ENCODE results near the gene CENPS. TPM values are rescaled to one million over a fixed set of nuclear protein-coding genes. Genes with fewer than 3 reads are reported as not detected.

The CENPS gene
- total and polyA plus RNA-seq, 2 donors (not counting 1 experiment from before 2014, with no cell fraction given): 10.2 to 11.9 TPM

- H3K36me3 ChIP-seq (ENCODE audit: control insufficient read depth, insufficient read depth, low read length): no peaks in the 10 kb centered on the region
- no peaks in the 10 kb centered on the region for H3K79me2 ChIP-seq (ENCODE audit: control insufficient read depth, insufficient read depth, low read length)
- H3K27ac ChIP-seq (ENCODE audit: insufficient read depth, low read length): no peak overlapping the region
- no peak overlapping the region for H3K4me3 ChIP-seq (replicated peaks in 1 of 4; ENCODE audit: control extremely low read depth in 1 of 4, insufficient read depth in 1 of 4, low read depth in 3 of 4, low read length in 4 of 4)
- H2AFZ ChIP-seq (ENCODE audit: low read length): no peak overlapping the region
- no peak for TF ChIP-seq CTCF (conservative IDR thresholded peaks at IDR 0.05 in 1 of 2, IDR thresholded peaks at IDR 0.05 in 1 of 2; ENCODE audit: low read depth in 1 of 2, low read length in 2 of 2)
- no peak for TF ChIP-seq EZH2 (IDR thresholded peaks at IDR 0.05; ENCODE audit: low read length, missing control alignments)
- no peak overlapping the region for H3K9ac ChIP-seq (ENCODE audit: insufficient read depth, low read length)
- peaks cover 19% of the 10 kb centered on the region for H3K4me1 ChIP-seq (ENCODE audit: control insufficient read depth, extremely low read depth, insufficient read depth, low read length)
- no peak for DNase-seq (ENCODE audit: low read depth in 2 of 2)
- H4K20me1 ChIP-seq (ENCODE audit: control insufficient read depth, extremely low read depth, insufficient read depth, low read length): no peaks in the 10 kb centered on the region
- no peak overlapping the region for H3K4me2 ChIP-seq (ENCODE audit: extremely low read depth, insufficient read depth, low read length)
- H3K9me3 ChIP-seq (ENCODE audit: control insufficient read depth, insufficient read depth, low read depth, low read length): no peaks in the 10 kb centered on the region
- no peaks in the 10 kb centered on the region for H3K27me3 ChIP-seq (ENCODE audit: control insufficient read depth, insufficient read depth, low read length)
These were observed 46.0 kb upstream of the CENPS start for GRCh38 chr1:10384219-10384618.

GRCh38 chr1:10386761-10387676, 43.2 kb upstream of the CENPS start:
- Histone ChIP-seq H3K4me1 (ENCODE audit: control insufficient read depth, extremely low read depth, insufficient read depth, low read length) (peaks cover 9% of the 10 kb centered on the region), H3K4me2 (ENCODE audit: extremely low read depth, insufficient read depth, low read length) (peak overlapping the region; percentile 67), H4K20me1 (ENCODE audit: control insufficient read depth, extremely low read depth, insufficient read depth, low read length) (no peaks in the 10 kb centered on the region), H3K79me2 (ENCODE audit: control insufficient read depth, insufficient read depth, low read length) (no peaks in the 10 kb centered on the region), H3K9me3 (ENCODE audit: control insufficient read depth, insufficient read depth, low read depth, low read length) (no peaks in the 10 kb centered on the region), H3K9ac (ENCODE audit: insufficient read depth, low read length) (no peak overlapping the region), H3K27ac (ENCODE audit: insufficient read depth, low read length) (peak overlapping the region; percentile 89), H3K27me3 (ENCODE audit: control insufficient read depth, insufficient read depth, low read length) (no peaks in the 10 kb centered on the region), H3K4me3 (replicated peaks in 1 of 4; ENCODE audit: control extremely low read depth in 1 of 4, insufficient read depth in 1 of 4, low read depth in 3 of 4, low read length in 4 of 4) (peak overlapping the region in 1 of 4 experiments; percentile 33), H3K36me3 (ENCODE audit: control insufficient read depth, insufficient read depth, low read length) (no peaks in the 10 kb centered on the region), H2AFZ (ENCODE audit: low read length) (no peak overlapping the region)
- no peak for TF ChIP-seq EZH2 (IDR thresholded peaks at IDR 0.05; ENCODE audit: low read length, missing control alignments)
- TF ChIP-seq CTCF (conservative IDR thresholded peaks at IDR 0.05 in 1 of 2, IDR thresholded peaks at IDR 0.05 in 1 of 2; ENCODE audit: low read depth in 1 of 2, low read length in 2 of 2): no peak
- no peak for DNase-seq (ENCODE audit: low read depth in 2 of 2)

GRCh38 chr1:10387677-10388386, 42.4 kb upstream of the CENPS start:
- peaks cover 9% of the 10 kb centered on the region for H3K4me1 ChIP-seq (ENCODE audit: control insufficient read depth, extremely low read depth, insufficient read depth, low read length)
- H3K79me2 ChIP-seq (ENCODE audit: control insufficient read depth, insufficient read depth, low read length): no peaks in the 10 kb centered on the region
- TF ChIP-seq CTCF (conservative IDR thresholded peaks at IDR 0.05 in 1 of 2, IDR thresholded peaks at IDR 0.05 in 1 of 2; ENCODE audit: low read depth in 1 of 2, low read length in 2 of 2): no peak
- TF ChIP-seq EZH2 (IDR thresholded peaks at IDR 0.05; ENCODE audit: low read length, missing control alignments): no peak
- no peaks in the 10 kb centered on the region for H3K36me3 ChIP-seq (ENCODE audit: control insufficient read depth, insufficient read depth, low read length)
- DNase-seq (ENCODE audit: low read depth in 2 of 2): peak; percentile 72 to 81
- H3K27me3 ChIP-seq (ENCODE audit: control insufficient read depth, insufficient read depth, low read length): no peaks in the 10 kb centered on the region
- no peaks in the 10 kb centered on the region for H4K20me1 ChIP-seq (ENCODE audit: control insufficient read depth, extremely low read depth, insufficient read depth, low read length)
- peak overlapping the region; percentile 28 for H2AFZ ChIP-seq (ENCODE audit: low read length)
- no peaks in the 10 kb centered on the region for H3K9me3 ChIP-seq (ENCODE audit: control insufficient read depth, insufficient read depth, low read depth, low read length)
- peak overlapping the region; percentile 67 for H3K4me2 ChIP-seq (ENCODE audit: extremely low read depth, insufficient read depth, low read length)
- peak overlapping the region in 3 of 4 experiments; percentile 8 to 33 (median 17) for H3K4me3 ChIP-seq (replicated peaks in 1 of 4; ENCODE audit: control extremely low read depth in 1 of 4, insufficient read depth in 1 of 4, low read depth in 3 of 4, low read length in 4 of 4)
- peak overlapping the region; percentile 89 for H3K27ac ChIP-seq (ENCODE audit: insufficient read depth, low read length)
- H3K9ac ChIP-seq (ENCODE audit: insufficient read depth, low read length): peak overlapping the region; percentile 51
